H9 (cell line): ENCODE results near the gene FAM131C. TPM values are rescaled to one million over a fixed set of nuclear protein-coding genes. Genes with fewer than 3 reads are reported as not detected.

Source experiments
- DNase-seq: peaks from one replicate; pipeline ENCODE4 v3.0.0-alpha.2; 2017
- H2AFZ ChIP-seq: one replicate; pipeline ENCODE4 v1.6.1; 2013; ENCODE audit warnings: mild to moderate bottlenecking, low read length, control low read depth, moderate library complexity
- H2AK5ac ChIP-seq: 2 replicates; pipeline ENCODE4 v1.6.1; 2013; ENCODE audit warnings: low read length, control low read depth, mixed read lengths; ENCODE audit not compliant: insufficient read length
- H2BK120ac ChIP-seq: one replicate; pipeline ENCODE4 v1.6.1; 2013; ENCODE audit warnings: low read depth, mild to moderate bottlenecking, low read length, control low read depth, inconsistent platforms; ENCODE audit not compliant: poor library complexity, severe bottlenecking
- H2BK12ac ChIP-seq: 2 replicates; pipeline ENCODE4 v1.6.1; 2013; ENCODE audit warnings: low read length, control low read depth, mixed read lengths, low read depth; ENCODE audit not compliant: insufficient read length
- H2BK15ac ChIP-seq: 2 replicates; pipeline ENCODE4 v1.6.1; 2013; ENCODE audit warnings: low read depth, low read length, control low read depth
- H2BK20ac ChIP-seq: one replicate; pipeline ENCODE4 v1.6.1; 2013; ENCODE audit warnings: low read depth, mild to moderate bottlenecking, low read length, control low read depth, inconsistent platforms; ENCODE audit not compliant: poor library complexity, severe bottlenecking
- H2BK5ac ChIP-seq: 2 replicates; pipeline ENCODE4 v1.6.1; 2013; ENCODE audit warnings: low read length, control low read depth, mixed read lengths; ENCODE audit not compliant: insufficient read length
- H3K14ac ChIP-seq: 2 replicates; pipeline ENCODE4 v1.6.1; 2013; ENCODE audit warnings: low read length, control low read depth; ENCODE audit not compliant: insufficient read depth
- H3K18ac ChIP-seq: 2 replicates; pipeline ENCODE4 v1.6.1; 2013; ENCODE audit warnings: low read depth, mild to moderate bottlenecking, mixed read lengths, low read length, control low read depth; ENCODE audit not compliant: insufficient read length
- H3K23ac ChIP-seq: 2 replicates; pipeline ENCODE4 v1.6.1; 2013; ENCODE audit warnings: low read length, control low read depth, mixed read lengths, low read depth; ENCODE audit not compliant: insufficient read length
- H3K23me2 ChIP-seq: 2 replicates; pipeline ENCODE4 v1.6.1; 2013; ENCODE audit warnings: low read depth, mild to moderate bottlenecking, mixed read lengths, low read length, control low read depth; ENCODE audit not compliant: insufficient read length, poor library complexity, severe bottlenecking
- H3K27ac ChIP-seq: 2 replicates; pipeline ENCODE4 v1.5.1; 2013; ENCODE audit warnings: low read length, control low read depth, mixed read lengths, low read depth; ENCODE audit not compliant: insufficient read length
- H3K27me3 ChIP-seq: 2 replicates; pipeline ENCODE4 v1.6.1; 2013; ENCODE audit warnings: low read length, control low read depth, inconsistent platforms; ENCODE audit not compliant: insufficient read depth
- H3K4ac ChIP-seq: 2 replicates; pipeline ENCODE4 v1.6.1; 2013; ENCODE audit warnings: low read depth, mild to moderate bottlenecking, control low read depth, inconsistent platforms, low read length, moderate library complexity
- H3K4me1 ChIP-seq: 2 replicates; pipeline ENCODE4 v1.6.1; 2013; ENCODE audit warnings: low read length, control low read depth, inconsistent platforms; ENCODE audit not compliant: insufficient read depth
- H3K4me2 ChIP-seq: 2 replicates; pipeline ENCODE4 v1.6.1; 2013; ENCODE audit warnings: low read length, control low read depth, mixed read lengths; ENCODE audit not compliant: insufficient read length, insufficient read depth
- H3K56ac ChIP-seq: 2 replicates; pipeline ENCODE4 v1.6.1; 2013; ENCODE audit warnings: low read depth, mild to moderate bottlenecking, mixed read lengths, low read length, control low read depth; ENCODE audit not compliant: insufficient read length
- H3K79me1 ChIP-seq: 2 replicates; pipeline ENCODE4 v1.6.1; 2013; ENCODE audit warnings: low read depth, mild to moderate bottlenecking, moderate library complexity, low read length, control low read depth, inconsistent platforms; ENCODE audit not compliant: insufficient read depth, poor library complexity, severe bottlenecking
- H3K79me2 ChIP-seq: 2 replicates; pipeline ENCODE4 v1.6.1; 2013; ENCODE audit warnings: low read length, control low read depth, inconsistent platforms; ENCODE audit not compliant: insufficient read depth
- H3K9ac ChIP-seq: 2 replicates; pipeline ENCODE4 v1.6.1; 2013; ENCODE audit warnings: low read length, control low read depth, mixed read lengths; ENCODE audit not compliant: insufficient read length; ENCODE audit errors: extremely low read depth
- H3K9me3 ChIP-seq: one replicate; pipeline ENCODE4 v1.6.1; 2013; ENCODE audit warnings: low read depth, low read length, inconsistent platforms; ENCODE audit not compliant: control insufficient read depth
- H3T11ph ChIP-seq: one replicate; pipeline ENCODE4 v1.6.1; 2013; ENCODE audit warnings: mild to moderate bottlenecking, low read length, control low read depth, inconsistent platforms
- H4K20me1 ChIP-seq: one replicate; pipeline ENCODE4 v1.6.1; 2013; ENCODE audit not compliant: control insufficient read depth, insufficient read length, insufficient read depth
- H4K5ac ChIP-seq: 2 replicates; pipeline ENCODE4 v1.6.1; 2013; ENCODE audit warnings: low read depth, mild to moderate bottlenecking, mixed read lengths, low read length, control low read depth; ENCODE audit not compliant: insufficient read length
- H4K8ac ChIP-seq: replicated peaks from 2 replicates; pipeline ENCODE4 v1.6.1; 2013; ENCODE audit warnings: low read length, control low read depth, mixed read lengths, low read depth; ENCODE audit not compliant: insufficient read length
- H4K91ac ChIP-seq: 2 replicates; pipeline ENCODE4 v1.6.1; 2013; ENCODE audit warnings: low read depth, mild to moderate bottlenecking, moderate library complexity, mixed read lengths, low read length, control low read depth; ENCODE audit not compliant: insufficient read length
- H3K27ac Mint-ChIP-seq, 3 experiments: 2 replicates in 2 of 3; 3 replicates in 1 of 3; pipeline ENCODE4 v1.8.0; 2020 to 2021; ENCODE audit warnings: mixed read lengths in 3 of 3, mild to moderate bottlenecking in 1 of 3, moderate library complexity in 1 of 3
- H3K27me3 Mint-ChIP-seq: 2 replicates; pipeline ENCODE4 v1.8.0; 2021; ENCODE audit warnings: low read depth, mild to moderate bottlenecking, moderate library complexity, mixed read lengths
- H3K36me3 Mint-ChIP-seq, 3 experiments: 2 replicates in 2 of 3; 3 replicates in 1 of 3; pipeline ENCODE4 v1.8.0; 2020 to 2021; ENCODE audit warnings: low read depth in 3 of 3, mixed read lengths in 3 of 3; ENCODE audit not compliant: insufficient read depth in 1 of 3
- H3K4me1 Mint-ChIP-seq, 2 experiments: 2 replicates each; pipeline ENCODE4 v1.8.0; 2020; ENCODE audit warnings: mixed read lengths in 2 of 2
- H3K4me3 Mint-ChIP-seq, 2 experiments: 2 replicates in 1 of 2; 3 replicates in 1 of 2; pipeline ENCODE4 v1.8.0; 2020 to 2021; ENCODE audit warnings: mild to moderate bottlenecking in 2 of 2, mixed read lengths in 2 of 2, moderate library complexity in 1 of 2
- H3K9me3 Mint-ChIP-seq, 2 experiments: 2 replicates in 1 of 2; 3 replicates in 1 of 2; pipeline ENCODE4 v1.8.0; 2020; ENCODE audit warnings: mild to moderate bottlenecking in 2 of 2, mixed read lengths in 2 of 2, moderate library complexity in 1 of 2
- CTCF ChIP-seq: fragments of 200-600 bp; sonication (generic); conservative IDR thresholded peaks from 3 replicates; pipeline ENCODE4 v1.8.0; 2021; ENCODE audit warnings: antibody characterized with exemption, mild to moderate bottlenecking
- WGBS: extraction: QIAGEN DNeasy Blood & Tissue Kit; methylation state at CpG from one replicate; pipeline ENCODE4 v1.1.7; 2013; ENCODE audit warnings: missing lambda C conversion rate, low lambda C conversion rate, mixed read lengths; ENCODE audit not compliant: insufficient read length; ENCODE audit errors: extremely low coverage; 5-methylcytosine and 5-hydroxymethylcytosine counted together
- total RNA-seq: library from RNA; stranded (reverse); gene quantifications from 2 replicates; pipeline ENCODE4 v1.2.1, GENCODE V29; 2021

Gene FAM131C
- total RNA-seq, 1 experiment from 2014 or later = 0.61 TPM

DNA sequence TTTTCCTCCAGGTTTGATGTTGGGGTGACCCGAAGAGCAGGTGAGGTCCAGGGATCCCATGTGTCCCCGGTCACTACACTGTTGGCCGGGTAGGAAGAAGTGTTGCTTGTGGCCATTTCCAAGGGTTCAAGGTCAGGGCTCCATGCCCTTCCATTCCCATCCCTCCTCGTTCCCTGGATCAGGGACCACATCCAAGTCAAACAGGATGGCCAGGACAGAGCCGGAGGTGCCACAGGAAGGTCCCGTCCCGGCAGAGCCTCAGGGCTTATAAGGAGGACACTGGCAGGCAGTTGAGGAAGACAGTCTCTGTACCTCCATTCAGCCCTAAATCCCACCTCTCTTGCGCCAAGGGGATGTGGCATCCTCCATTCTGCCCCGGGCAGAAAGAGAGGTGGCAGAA lies 22.0 kb upstream of the FAM131C start:
- H2BK5ac ChIP-seq = no peak overlapping the region
- H3K4me3 Mint-ChIP-seq = no peak overlapping the region
- no peak overlapping the region for H4K5ac ChIP-seq
- no peak overlapping the region for H3K18ac ChIP-seq
- no peak overlapping the region for H2BK20ac ChIP-seq
- H3K14ac ChIP-seq = no peak overlapping the region
- H3K23ac ChIP-seq = no peak overlapping the region
- no peak overlapping the region for H2AFZ ChIP-seq
- no peaks in the 10 kb centered on the region for H4K20me1 ChIP-seq
- H3K79me1 ChIP-seq = no peaks in the 10 kb centered on the region
- H2BK12ac ChIP-seq = no peak overlapping the region
- H2BK120ac ChIP-seq = no peak overlapping the region
- H4K8ac ChIP-seq = no peak overlapping the region
- H3K79me2 ChIP-seq = no peaks in the 10 kb centered on the region
- no peak overlapping the region for H3K4me2 ChIP-seq
- no peaks in the 10 kb centered on the region; a peak in 1 of 7 replicates for H3K36me3 Mint-ChIP-seq
- H2AK5ac ChIP-seq = no peak overlapping the region
- no peaks in the 10 kb centered on the region for H3K4me1 ChIP-seq
- H3K27me3 Mint-ChIP-seq = peaks cover 13% of the 10 kb centered on the region
- H3K9ac ChIP-seq = no peak overlapping the region
- H3K23me2 ChIP-seq = no peaks in the 10 kb centered on the region
- no peak overlapping the region for H4K91ac ChIP-seq
- H3K56ac ChIP-seq = no peak overlapping the region
- peak overlapping the region in 1 of 3 experiments; percentile 74; a peak in 3 of 7 replicates for H3K27ac Mint-ChIP-seq
- no peak overlapping the region for H3T11ph ChIP-seq
- peaks cover 0 to 2% of the 10 kb centered on the region in 2 experiments; a peak in 1 of 5 replicates for H3K9me3 Mint-ChIP-seq
- H3K27ac ChIP-seq = no peak overlapping the region
- no peaks in the 10 kb centered on the region for H3K9me3 ChIP-seq
- no peak for TF ChIP-seq CTCF
- no peak for DNase-seq
- no CpG with 5 or more reads among the region's 9 CpGs for WGBS
- H3K4ac ChIP-seq = no peak overlapping the region
- no peaks in the 10 kb centered on the region for H3K27me3 ChIP-seq
- H3K4me1 Mint-ChIP-seq = peaks cover 10 to 31% of the 10 kb centered on the region in 2 experiments
- no peak overlapping the region for H2BK15ac ChIP-seq
